NT2/D1 (cell line): ENCODE measurements around the gene NSMCE1.

Experiments used
- DNase-seq: peaks from one replicate; pipeline ENCODE4 v3.0.0-alpha.2; 2011; ENCODE audit warnings: low read depth, low spot score
- H3K27me3 ChIP-seq: 2 replicates; pipeline ENCODE4 v1.6.0; 2011; ENCODE audit warnings: mild to moderate bottlenecking; ENCODE audit not compliant: insufficient read length, insufficient read depth
- H3K36me3 ChIP-seq: 2 replicates; pipeline ENCODE4 v1.6.1; 2011; ENCODE audit warnings: mild to moderate bottlenecking, low read length, mixed read lengths; ENCODE audit not compliant: insufficient read depth, insufficient read length
- H3K4me1 ChIP-seq: 2 replicates; pipeline ENCODE4 v1.5.1; 2011; ENCODE audit not compliant: insufficient read depth, insufficient read length
- H3K4me3 ChIP-seq: 2 replicates; pipeline ENCODE4 v1.5.1; 2011; ENCODE audit warnings: low read depth; ENCODE audit not compliant: insufficient read length
- H3K9ac ChIP-seq: 2 replicates; pipeline ENCODE4 v1.6.0; 2011; ENCODE audit warnings: low read depth; ENCODE audit not compliant: insufficient read length
- H3K9me3 ChIP-seq: 2 replicates; pipeline ENCODE4 v1.5.1; 2011; ENCODE audit warnings: mild to moderate bottlenecking, low read length; ENCODE audit not compliant: insufficient read depth
- SUZ12 ChIP-seq: IDR thresholded peaks from 2 replicates; pipeline ENCODE4 v1.6.1; 2011; ENCODE audit not compliant: insufficient read length, insufficient read depth; ENCODE audit errors: extremely low read depth
- YY1 ChIP-seq: IDR thresholded peaks from 2 replicates; pipeline ENCODE4 v1.6.1; 2011; ENCODE audit not compliant: insufficient read length, insufficient read depth
- ZNF274 ChIP-seq: IDR thresholded peaks from 2 replicates; pipeline ENCODE4 v1.6.1; 2011; ENCODE audit warnings: mild to moderate bottlenecking, low read depth, low read length

Gene NSMCE1

GRCh38 chr16:27245276-27246172 is 23.0 kb downstream of the NSMCE1 start:
- H3K9ac ChIP-seq: no peak overlapping the region
- TF ChIP-seq YY1 (no peak), SUZ12 (no peak), ZNF274 (no peak)
- no peak overlapping the region for H3K4me3 ChIP-seq
- H3K36me3 ChIP-seq: peaks cover 19% of the 10 kb centered on the region
- DNase-seq: no peak
- no peaks in the 10 kb centered on the region for H3K27me3 ChIP-seq
- no peaks in the 10 kb centered on the region for H3K9me3 ChIP-seq
- peaks cover 3% of the 10 kb centered on the region for H3K4me1 ChIP-seq

GRCh38 chr16:27244363-27244755 is 24.2 kb downstream of the NSMCE1 start:
- H3K36me3 ChIP-seq: peaks cover 24% of the 10 kb centered on the region
- H3K9me3 ChIP-seq: no peaks in the 10 kb centered on the region
- no peak overlapping the region for H3K9ac ChIP-seq
- H3K27me3 ChIP-seq: no peaks in the 10 kb centered on the region
- TF ChIP-seq YY1: no peak
- no peak for TF ChIP-seq ZNF274
- no peak for TF ChIP-seq SUZ12
- H3K4me3 ChIP-seq: no peak overlapping the region
- peaks cover 3% of the 10 kb centered on the region for H3K4me1 ChIP-seq
- DNase-seq: no peak

DNA sequence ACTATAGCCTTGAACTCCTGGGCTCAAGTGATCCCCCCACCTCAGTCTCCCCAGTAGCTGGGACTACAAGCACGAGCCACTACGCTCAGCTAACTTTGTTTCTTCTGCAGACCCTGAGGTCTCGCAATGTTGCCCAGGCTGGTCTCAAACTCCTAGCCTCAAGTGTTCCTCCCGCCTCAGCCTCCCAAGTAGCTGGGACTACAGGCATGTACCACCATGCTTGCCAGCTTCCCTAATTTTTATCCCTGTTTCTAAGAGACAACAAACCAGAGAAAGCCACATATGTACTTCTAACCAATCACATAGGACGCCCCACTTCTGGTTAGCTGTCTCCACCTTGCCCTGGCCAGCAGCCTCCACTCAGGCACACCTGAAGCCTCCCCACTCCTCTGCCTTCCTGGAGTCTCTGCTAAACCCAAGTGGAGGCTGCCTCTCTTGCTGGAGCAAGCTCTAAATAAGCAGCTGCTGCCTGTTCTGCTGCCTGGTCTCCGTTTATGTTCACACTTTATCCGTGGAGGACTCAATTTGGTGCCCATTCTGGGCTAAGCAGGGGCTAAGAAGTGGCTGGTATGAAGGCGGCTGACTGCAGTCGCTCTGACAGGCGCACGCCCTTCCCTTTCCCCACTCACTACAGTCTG is 24.7 kb downstream of the NSMCE1 start:
- no peak overlapping the region for H3K9ac ChIP-seq
- H3K27me3 ChIP-seq: no peaks in the 10 kb centered on the region
- TF ChIP-seq YY1 (no peak), SUZ12 (no peak)
- H3K4me1 ChIP-seq: peaks cover 3% of the 10 kb centered on the region
- peaks cover 24% of the 10 kb centered on the region for H3K36me3 ChIP-seq
- H3K9me3 ChIP-seq: no peaks in the 10 kb centered on the region
- H3K4me3 ChIP-seq: no peak overlapping the region
- no peak for DNase-seq

GRCh38 chr16:27242868-27243590 is 25.5 kb downstream of the NSMCE1 start:
- DNase-seq: no peak
- H3K4me1 ChIP-seq: peaks cover 4% of the 10 kb centered on the region
- H3K9me3 ChIP-seq: no peaks in the 10 kb centered on the region
- H3K4me3 ChIP-seq: no peak overlapping the region
- H3K27me3 ChIP-seq: no peaks in the 10 kb centered on the region
- peaks cover 24% of the 10 kb centered on the region for H3K36me3 ChIP-seq
- TF ChIP-seq SUZ12: no peak
- no peak for TF ChIP-seq YY1
- no peak for TF ChIP-seq ZNF274
- H3K9ac ChIP-seq: no peak overlapping the region

DNA sequence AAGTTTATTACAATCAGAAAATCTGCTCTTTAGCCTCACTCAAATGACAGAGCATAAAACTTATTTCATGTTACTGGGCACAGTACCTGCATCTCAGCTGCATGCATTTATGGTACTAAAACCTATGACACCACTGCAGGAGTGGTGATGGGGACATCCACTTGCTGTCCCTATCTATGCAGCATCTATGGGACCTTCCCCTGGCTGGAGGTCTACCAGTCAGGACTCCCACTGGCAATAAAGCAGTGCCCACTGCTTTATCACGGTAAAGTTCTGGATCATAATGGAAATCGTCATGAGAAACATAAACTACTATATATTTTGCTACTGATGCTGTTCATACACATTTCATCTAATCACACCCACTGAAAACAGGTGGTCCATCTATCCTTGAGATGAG is 26.2 kb downstream of the NSMCE1 start:
- TF ChIP-seq ZNF274 (no peak), YY1 (no peak), SUZ12 (no peak)
- no peak overlapping the region for H3K4me3 ChIP-seq
- no peaks in the 10 kb centered on the region for H3K27me3 ChIP-seq
- no peak for DNase-seq
- peaks cover 24% of the 10 kb centered on the region for H3K36me3 ChIP-seq
- H3K9me3 ChIP-seq: no peaks in the 10 kb centered on the region
- peaks cover 8% of the 10 kb centered on the region for H3K4me1 ChIP-seq
- H3K9ac ChIP-seq: no peak overlapping the region

- H3K9me3 ChIP-seq: no peaks in the 10 kb centered on the region
- no peak overlapping the region for H3K4me3 ChIP-seq
- DNase-seq: no peak
- H3K9ac ChIP-seq: no peak overlapping the region
- no peaks in the 10 kb centered on the region for H3K27me3 ChIP-seq
- peaks cover 24% of the 10 kb centered on the region for H3K36me3 ChIP-seq
- H3K4me1 ChIP-seq: peaks cover 12% of the 10 kb centered on the region
- TF ChIP-seq ZNF274: no peak
Observed at GRCh38 chr16:27241658-27242057, 26.9 kb downstream of the NSMCE1 start.

- TF ChIP-seq ZNF274 (no peak), YY1 (no peak), SUZ12 (no peak)
- Histone ChIP-seq H3K4me1 (peaks cover 12% of the 10 kb centered on the region), H3K9ac (no peak overlapping the region), H3K9me3 (no peaks in the 10 kb centered on the region), H3K27me3 (no peaks in the 10 kb centered on the region), H3K4me3 (no peak overlapping the region), H3K36me3 (peaks cover 24% of the 10 kb centered on the region)
- no peak for DNase-seq
Observed at GRCh38 chr16:27240948-27241531, 27.5 kb downstream of the NSMCE1 start.
